ENCODE results near the gene SCNN1A.

- TF ChIP-seq CTCF (IDR thresholded peaks at IDR 0.05) (no peak), POLR2A (IDR thresholded peaks at IDR 0.05) (no peak)
Measured at GRCh38 chr12:6343518-6343917, 31.8 kb downstream of the SCNN1A start.

All from tibial nerve (tissue), 3 donors.